Measurements from ENCODE around the gene NFAT5.
"Not testable (repeated sequence)": the region's sequence is repeated elsewhere in the genome, so short reads cannot be mapped to it uniquely, and the experiment has no call there.

Gene NFAT5

DNA sequence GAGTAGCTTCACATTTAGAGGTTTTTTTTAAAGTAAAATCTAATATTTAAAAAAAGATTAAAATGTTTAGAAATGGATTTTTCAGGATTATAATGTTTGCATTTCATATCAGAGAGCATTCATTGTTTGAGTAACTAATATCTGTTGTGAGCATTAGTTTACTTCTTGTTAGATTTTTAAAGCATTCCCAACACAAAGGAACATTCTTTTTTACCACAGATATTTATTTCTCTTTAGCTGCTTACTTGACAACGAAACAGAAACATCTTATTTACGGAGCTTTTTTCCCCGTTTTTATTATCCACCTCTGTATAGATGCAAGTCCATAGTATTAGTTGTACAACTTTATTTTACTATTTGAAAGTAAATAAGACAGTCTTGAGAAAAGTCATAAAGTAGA lies 53.0 kb downstream of the NFAT5 start:
- DNase-seq (ENCODE audit: insufficient read length, low spot score) (no peak), FAIRE-seq (no peak)
- no peak for TF ChIP-seq POLR2A (IDR thresholded peaks at IDR 0.05; ENCODE audit: low read depth, low read length)

DNA sequence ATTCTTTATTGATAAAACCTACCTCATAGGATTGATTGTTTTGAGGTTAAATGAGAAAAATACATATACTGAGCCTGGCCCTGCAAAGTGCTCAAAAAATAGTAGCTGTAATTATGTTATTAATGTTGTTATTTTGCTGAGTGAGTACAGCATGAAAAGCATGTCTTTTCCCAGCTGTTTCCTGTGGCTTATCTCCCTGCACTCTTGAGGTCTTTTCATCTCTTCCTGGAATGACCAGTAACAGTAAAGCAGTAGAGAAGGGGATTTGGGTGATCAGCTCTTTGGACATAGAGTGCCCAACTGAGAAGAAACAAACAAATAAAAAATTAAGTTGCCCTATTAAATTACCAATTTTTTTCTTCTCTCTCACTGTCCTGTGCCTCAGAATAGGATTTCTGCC lies 53.7 kb downstream of the NFAT5 start:
- DNase-seq (ENCODE audit: insufficient read length, low spot score), result no peak
- TF ChIP-seq POLR2A (IDR thresholded peaks at IDR 0.05; ENCODE audit: low read depth, low read length), result no peak
- FAIRE-seq, result no peak

DNA sequence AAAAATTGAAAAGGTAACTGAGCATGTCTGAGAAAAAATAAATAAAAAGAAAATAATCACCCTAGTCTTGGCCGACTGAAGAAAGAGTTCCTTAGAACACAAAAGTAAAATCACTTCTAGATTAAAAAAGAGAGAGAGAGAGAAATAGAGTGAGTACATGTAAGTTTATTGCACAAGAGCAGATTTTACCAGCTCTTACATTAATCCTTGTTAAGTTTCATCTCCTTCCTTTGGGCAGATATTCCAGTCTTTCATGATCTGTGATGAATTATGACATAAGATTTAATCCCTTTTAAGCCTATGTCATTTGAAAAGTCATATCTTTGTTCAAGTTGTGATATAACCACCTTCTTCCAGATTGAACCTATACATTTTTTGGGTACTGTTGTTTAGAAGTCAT lies 54.8 kb downstream of the NFAT5 start:
- TF ChIP-seq POLR2A (IDR thresholded peaks at IDR 0.05; ENCODE audit: low read depth, low read length), result no peak
- DNase-seq (ENCODE audit: insufficient read length, low spot score) (no peak), FAIRE-seq (no peak)

DNA sequence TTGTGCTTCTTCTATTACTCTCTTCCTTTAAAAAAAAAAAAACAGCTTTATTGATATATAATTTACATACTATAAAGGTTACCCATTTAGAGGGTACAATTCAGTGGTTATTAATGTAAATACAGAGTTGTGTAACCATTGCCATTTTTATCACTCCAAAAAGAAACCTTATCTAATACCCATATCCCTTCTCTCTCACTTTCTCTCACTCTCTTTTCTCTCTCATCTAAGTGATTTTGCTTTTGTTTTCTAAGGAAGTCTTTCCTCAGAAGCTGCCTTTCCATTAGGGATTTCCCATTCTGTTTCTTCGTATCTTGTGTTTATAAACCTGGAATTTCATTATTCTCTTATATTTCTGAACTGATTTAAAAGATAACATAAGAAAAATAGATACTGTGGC lies 55.5 kb downstream of the NFAT5 start:
- TF ChIP-seq POLR2A (IDR thresholded peaks at IDR 0.05; ENCODE audit: low read depth, low read length), result no peak
- DNase-seq (ENCODE audit: insufficient read length, low spot score) (no peak), FAIRE-seq (no peak)

DNA sequence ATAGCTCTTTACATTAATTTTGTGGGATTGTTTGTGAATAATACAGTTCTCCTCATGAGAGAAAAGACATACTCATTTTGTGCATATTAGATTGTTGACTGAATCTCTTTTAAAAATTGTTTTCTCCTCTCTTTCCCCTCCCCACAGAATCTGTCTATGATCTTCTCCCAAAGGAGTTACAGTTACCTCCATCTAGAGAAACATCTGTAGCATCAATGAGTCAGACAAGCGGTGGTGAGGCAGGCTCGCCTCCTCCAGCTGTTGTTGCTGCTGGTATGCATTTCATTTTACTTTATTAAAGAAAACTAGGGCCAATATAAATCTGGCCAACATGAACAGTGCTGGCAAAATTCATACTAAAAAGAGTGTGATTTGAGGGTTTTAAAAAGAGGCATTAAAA lies 60.5 kb downstream of the NFAT5 start:
- DNase-seq (ENCODE audit: insufficient read length, low spot score), result no peak
- no peak for TF ChIP-seq POLR2A (IDR thresholded peaks at IDR 0.05; ENCODE audit: low read depth, low read length)
- FAIRE-seq, result peak; percentile 57

DNA sequence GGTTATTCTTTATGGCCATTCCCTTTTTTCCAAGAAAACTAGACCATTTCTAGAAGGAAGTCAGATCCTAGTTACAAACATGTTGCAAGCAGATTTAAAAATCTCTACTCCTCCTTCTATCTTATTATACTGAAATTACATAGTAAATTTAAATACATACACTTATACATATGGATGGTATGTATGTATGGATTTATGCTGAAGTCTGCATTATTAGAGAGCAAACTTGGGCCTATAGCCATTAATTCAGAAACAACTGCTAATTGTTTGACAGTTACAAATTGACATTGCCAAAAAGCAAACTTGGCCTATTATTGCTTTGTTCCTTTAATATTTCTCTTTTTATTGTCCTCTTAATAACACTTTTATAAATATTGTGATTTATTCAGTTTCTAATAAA lies 67.1 kb downstream of the NFAT5 start:
- no peak for TF ChIP-seq POLR2A (IDR thresholded peaks at IDR 0.05; ENCODE audit: low read depth, low read length)
- DNase-seq (ENCODE audit: insufficient read length, low spot score) (no peak), FAIRE-seq (no peak)

DNA sequence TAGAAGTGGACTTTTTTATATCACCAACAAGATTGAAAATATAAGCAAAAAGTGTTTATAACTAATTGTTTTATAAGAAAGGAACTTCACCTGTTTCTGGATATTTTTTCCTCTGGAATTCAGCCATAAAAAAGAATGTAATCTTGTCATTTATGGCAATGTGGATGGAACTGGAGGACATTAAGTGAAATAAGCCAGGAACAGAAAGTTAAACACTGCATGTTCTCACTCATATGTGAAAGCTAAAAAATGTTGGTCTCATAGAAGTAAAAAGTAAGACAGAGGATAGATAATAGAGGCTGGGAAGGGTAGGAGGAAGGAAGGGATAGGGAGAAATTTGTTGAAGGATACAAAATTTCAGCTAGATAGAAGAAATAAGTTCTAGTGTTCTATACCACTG lies 67.6 kb downstream of the NFAT5 start:
- TF ChIP-seq POLR2A (IDR thresholded peaks at IDR 0.05; ENCODE audit: low read depth, low read length), result no peak
- no peak for FAIRE-seq

DNA sequence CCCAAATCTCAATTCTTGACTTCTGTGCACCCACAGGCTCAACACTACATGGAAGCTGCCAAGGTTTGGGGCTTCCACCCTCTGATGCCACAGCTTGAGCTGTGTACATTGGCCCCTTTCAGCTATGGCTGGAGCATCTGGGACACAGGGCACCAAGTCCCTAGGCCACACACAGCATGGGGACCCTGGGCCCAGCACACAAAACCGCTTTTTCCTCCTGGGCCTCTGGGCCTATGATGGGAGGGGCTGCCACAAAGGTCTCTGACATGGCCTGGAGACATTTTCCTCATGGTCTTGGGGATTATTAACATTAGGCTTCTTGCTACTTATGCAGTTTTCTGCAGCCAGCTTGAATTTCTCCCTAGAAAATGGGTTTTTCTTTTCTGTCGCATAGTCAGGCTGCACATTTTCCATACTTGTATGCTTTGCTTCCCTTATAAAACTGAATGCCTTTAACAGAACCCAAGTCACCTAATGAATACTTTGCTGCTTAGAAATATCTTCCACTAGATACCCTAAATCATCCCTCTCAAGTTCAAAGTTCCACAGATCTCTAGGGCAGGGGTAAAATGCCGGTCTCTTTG lies 70.9 kb downstream of the NFAT5 start:
- DNase-seq (ENCODE audit: insufficient read length, low spot score); FAIRE-seq: not testable (repeated sequence)

More for the DNA sequence above, 67.6 kb downstream of the NFAT5 start:
- no peak for DNase-seq (ENCODE audit: insufficient read length, low spot score)

DNA sequence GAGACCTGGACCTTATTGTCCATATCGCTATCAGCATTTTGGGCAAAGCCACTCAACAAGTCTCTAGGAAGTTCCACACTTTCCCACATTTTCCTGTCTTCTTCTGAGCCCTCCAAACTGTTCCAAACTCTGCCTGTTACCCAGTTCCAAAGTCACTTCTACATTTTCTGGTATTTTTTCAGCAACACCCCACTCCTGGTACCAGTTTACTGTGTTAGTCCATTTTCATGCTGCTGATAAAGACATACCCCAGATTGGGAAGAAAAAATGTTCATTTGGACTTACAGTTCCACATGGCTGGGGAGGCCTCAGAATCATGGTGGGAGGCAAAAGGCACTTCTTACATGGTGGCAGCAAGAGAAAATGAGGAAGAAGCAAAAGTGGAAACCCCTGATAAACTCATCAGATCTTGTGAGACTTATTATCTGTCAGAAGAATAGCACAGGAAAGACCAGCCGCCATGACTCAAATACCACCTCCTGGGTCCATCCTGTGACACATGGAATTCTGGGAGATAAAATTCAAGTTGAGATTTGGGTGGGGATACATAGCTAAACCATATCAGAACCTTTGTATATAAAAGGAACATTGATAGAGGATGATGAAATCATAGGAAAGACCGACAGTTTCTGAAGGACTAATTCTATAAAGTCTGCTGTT lies 71.6 kb downstream of the NFAT5 start:
- not testable (repeated sequence) for FAIRE-seq; DNase-seq (ENCODE audit: insufficient read length, low spot score)

DNA sequence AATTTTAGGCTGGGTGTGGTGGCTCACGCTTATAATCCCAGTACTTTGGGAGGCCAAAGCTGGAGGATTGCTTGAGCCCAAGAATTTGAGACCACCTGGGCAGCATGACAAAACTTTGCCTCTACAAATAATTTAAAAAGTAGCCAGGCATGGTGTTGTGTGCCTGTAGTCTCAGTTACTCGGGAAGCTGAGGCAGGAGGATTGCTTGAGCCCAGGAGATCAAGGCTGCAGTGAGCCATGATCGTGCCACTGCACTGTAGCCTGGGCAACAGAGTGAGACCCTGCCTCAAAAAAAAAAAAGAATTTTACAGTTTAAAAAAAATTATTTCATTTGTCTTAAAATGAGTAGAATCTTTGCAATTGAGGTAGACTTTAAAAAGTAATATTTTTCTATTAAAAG lies 78.2 kb downstream of the NFAT5 start:
- not testable (repeated sequence) for DNase-seq (ENCODE audit: insufficient read length, low spot score); FAIRE-seq

DNA sequence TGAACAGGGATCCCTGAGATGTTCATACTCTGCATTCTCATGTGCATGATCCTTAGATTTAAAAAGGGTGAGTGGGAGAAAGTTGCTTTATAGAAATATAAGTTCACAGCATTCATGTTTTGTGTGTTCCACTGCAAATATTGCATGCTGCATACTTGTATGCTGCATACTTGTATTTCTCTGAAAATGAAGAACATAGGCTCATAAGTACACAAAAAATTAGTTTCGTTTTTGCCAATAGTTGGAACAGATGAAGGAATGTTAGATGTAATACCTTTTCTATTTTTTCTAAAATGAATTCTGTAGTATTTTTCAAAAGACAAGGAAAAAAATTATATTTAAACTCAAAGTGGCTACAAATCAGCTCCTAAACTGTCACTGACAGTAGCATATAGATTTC lies 79.0 kb downstream of the NFAT5 start:
- no peak for DNase-seq (ENCODE audit: insufficient read length, low spot score)
- FAIRE-seq, result no peak
- TF ChIP-seq POLR2A (IDR thresholded peaks at IDR 0.05; ENCODE audit: low read depth, low read length), result no peak

DNA sequence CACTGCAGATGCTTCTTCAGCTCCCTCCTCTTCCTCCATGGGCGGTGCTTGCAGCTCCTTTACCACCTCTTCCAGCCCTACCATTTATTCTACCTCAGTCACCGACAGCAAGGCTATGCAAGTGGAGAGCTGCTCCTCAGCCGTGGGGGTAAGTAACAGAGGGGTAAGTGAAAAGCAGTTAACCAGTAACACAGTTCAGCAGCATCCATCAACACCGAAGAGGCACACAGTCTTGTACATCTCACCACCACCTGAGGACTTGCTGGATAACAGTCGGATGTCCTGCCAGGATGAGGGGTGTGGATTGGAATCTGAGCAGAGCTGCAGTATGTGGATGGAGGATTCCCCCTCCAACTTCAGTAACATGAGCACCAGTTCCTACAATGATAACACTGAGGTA lies 81.3 kb downstream of the NFAT5 start:
- no peak for TF ChIP-seq POLR2A (IDR thresholded peaks at IDR 0.05; ENCODE audit: low read depth, low read length)
- no peak for DNase-seq (ENCODE audit: insufficient read length, low spot score)
- peak; percentile 80 for FAIRE-seq

DNA sequence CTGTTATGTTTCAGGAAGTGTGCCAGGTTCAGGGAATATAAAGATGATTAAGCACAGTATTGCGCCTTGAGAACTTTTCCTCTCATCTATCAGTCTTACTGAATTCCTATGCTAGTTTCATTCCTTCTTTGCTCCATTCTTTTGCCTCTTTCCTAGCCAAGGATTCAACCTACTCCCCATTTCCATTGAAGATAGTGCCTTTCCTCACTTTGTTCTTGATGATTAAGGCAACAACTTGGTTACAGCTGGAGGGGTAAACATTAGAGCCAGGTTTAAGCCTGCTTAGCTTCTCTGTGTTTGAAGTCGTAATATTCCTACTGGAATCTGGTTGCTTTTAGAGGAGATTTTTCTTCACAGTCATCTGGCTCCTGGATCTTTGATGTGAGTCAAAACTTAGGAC lies 85.5 kb downstream of the NFAT5 start:
- FAIRE-seq, result peak; percentile 30
- DNase-seq (ENCODE audit: insufficient read length, low spot score), result no peak
- TF ChIP-seq POLR2A (IDR thresholded peaks at IDR 0.05; ENCODE audit: low read depth, low read length), result no peak

DNA sequence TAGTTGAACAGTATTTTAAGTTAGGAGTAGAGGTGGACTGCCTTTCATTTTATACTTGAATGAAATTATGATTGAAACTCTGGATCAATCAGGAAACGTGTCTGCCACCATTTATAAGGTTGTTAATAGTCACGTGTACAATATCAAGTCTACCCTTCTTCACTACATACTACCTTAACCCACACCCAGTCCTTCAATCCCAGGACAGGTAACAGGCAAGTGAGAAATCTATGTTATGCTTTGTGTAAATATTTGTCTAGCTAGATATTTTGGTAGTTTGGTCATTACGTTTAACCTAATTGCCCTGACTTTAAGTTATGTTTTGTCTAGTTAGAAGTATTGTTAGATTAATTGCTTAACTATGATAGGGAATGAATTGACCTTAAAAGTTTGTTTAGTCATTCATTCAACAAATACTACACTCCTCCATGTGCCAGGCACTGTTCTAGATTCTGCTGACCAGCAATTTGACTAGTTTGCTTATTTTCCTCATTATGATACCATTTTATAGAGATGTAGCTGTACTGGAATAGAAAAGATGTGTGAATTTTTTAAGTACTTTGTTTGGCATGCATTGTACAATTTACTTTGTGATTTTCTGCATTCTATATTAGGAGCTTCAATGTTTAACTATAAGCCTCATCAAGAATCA lies 88.6 kb downstream of the NFAT5 start:
- DNase-seq (ENCODE audit: insufficient read length, low spot score) (no peak), FAIRE-seq (no peak)
- no peak for TF ChIP-seq POLR2A (IDR thresholded peaks at IDR 0.05; ENCODE audit: low read depth, low read length)

DNA sequence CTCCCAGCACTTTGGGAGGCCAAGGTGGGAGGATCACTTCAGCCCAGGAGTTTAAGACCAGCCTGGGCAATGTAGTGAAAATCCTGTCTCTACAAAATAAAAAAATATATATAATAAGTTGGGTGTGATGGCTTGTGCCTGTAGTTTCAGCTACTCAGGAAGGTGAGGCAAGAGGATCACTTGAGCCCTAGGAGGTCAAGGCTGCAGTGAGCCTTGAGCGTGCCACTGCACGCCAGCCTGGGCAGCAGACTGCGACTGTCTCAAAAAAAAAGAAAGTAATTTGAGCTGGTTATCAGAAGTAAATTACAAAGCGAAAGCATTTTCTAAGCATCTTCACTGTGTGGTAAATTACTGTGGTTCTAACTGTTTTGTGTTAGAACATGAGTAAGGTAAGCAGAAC lies 94.4 kb downstream of the NFAT5 start:
- no peak for DNase-seq (ENCODE audit: insufficient read length, low spot score)
- no peak for TF ChIP-seq POLR2A (IDR thresholded peaks at IDR 0.05; ENCODE audit: low read depth, low read length)
- FAIRE-seq, result no peak

All from H54 (cell line).